ENCODE data around the gene SHC1.

DNA sequence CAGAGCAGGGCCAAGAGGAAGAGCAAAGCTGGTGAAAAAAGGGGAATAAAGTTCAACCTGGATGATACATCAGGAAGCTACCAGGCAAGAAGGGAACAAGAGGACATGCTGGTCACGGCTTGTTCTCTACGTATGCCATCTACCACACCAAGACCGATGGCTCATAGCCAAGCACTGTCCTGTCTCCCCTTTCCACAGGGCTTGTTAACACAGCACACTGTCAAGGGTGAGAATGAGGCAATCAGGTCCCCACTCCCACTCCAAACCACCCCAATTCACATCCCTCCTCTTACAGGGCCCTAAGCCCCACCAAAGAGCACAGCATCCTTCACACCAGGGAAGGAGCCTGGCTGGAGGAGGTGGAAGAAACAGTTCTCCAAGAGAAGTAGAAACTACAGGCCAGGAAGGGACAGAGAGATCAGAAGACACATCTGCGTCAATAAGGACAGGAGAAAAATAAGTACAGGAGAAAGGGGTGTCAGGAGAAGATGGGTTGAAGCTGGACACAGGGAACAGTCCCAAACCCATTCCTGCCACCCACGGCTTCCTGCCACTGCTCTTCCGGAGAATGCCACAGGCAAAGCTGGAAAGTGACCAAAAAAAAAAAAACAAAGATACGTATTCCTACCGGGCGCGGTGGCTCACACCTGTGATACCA, 923 bp upstream of the SHC1 start:
- TF ChIP-seq FOXK2 (IDR thresholded peaks at IDR 0.05) (no peak), SP1 (IDR thresholded peaks at IDR 0.05) (no peak), ZNF384 (IDR thresholded peaks at IDR 0.05) (no peak), SUZ12 (IDR thresholded peaks at IDR 0.05) (no peak)

All from HEK293T (cell line).